Fibroblast of lung (primary cell): ENCODE measurements around the gene ADAMTSL1.

Experiments used
- CTCF ChIP-seq, 2 donors: IDR thresholded peaks in 1 of 2; conservative IDR thresholded peaks in 1 of 2; 1 replicate in 1 of 2; 2 replicates in 1 of 2; pipeline ENCODE4 v1.5.1; 2011 to 2012; ENCODE audit warnings: low read length in 2 of 2, control low read depth in 1 of 2, inconsistent platforms in 1 of 2, low read depth in 1 of 2, mild to moderate bottlenecking in 1 of 2
- EZH2 ChIP-seq: IDR thresholded peaks from 2 replicates; pipeline ENCODE4 v1.5.1; 2012; ENCODE audit warnings: low read length, control low read depth, mild to moderate bottlenecking; ENCODE audit errors: missing control alignments

GRCh38 chr9:18461496-18461895 lies 12.5 kb upstream of the ADAMTSL1 start:
- TF ChIP-seq CTCF (conservative IDR thresholded peaks at IDR 0.05 in 1 of 2, IDR thresholded peaks at IDR 0.05 in 1 of 2; ENCODE audit: low read depth in 1 of 2, low read length in 2 of 2) (no peak), EZH2 (no peak)
